OCI-LY7 (cell line): ENCODE data around the gene DZIP1L. TPM values are rescaled to one million over a fixed set of nuclear protein-coding genes. Genes with fewer than 3 reads are reported as not detected.

ENCODE experiments used
- Bru-seq: library from RNA; stranded (reverse); fragments of 400-500 nt; gene quantifications from one replicate; lab custom pipeline; 2021; lab: Mats Ljungman, UMichigan
- BruChase-seq, 2 experiments: library from RNA; stranded (reverse); fragments of 400-500 nt; gene quantifications; one replicate each; lab custom pipeline; 2021; lab: Mats Ljungman, UMichigan
- BruUV-seq: library from RNA; stranded (reverse); fragments of 400-500 nt; replicated peaks from 2 replicates; lab custom pipeline; 2021; lab: Mats Ljungman, UMichigan
- CTCF ChIA-PET: fragments of 300-600 bp; sonication (Branson Sonifier 250); formaldehyde crosslinking; loops from one replicate; lab custom pipeline; 2022; ENCODE audit warnings: antibody characterized with exemption; ENCODE audit not compliant: unreplicated experiment; lab: Charles Lee
- POLR2A ChIA-PET: fragments of 300-600 bp; sonication (Branson Sonifier 250); formaldehyde crosslinking; loops from one replicate; lab custom pipeline; 2022; ENCODE audit warnings: antibody characterized with exemption; lab: Charles Lee
- DNase-seq: peaks from one replicate; pipeline ENCODE4 v3.0.0-alpha.2; 2015; ENCODE audit warnings: low spot score
- H2AFZ ChIP-seq: fragments of 200-600 bp; sonication (generic), shearing (Covaris generic); 2 replicates; pipeline ENCODE4 v1.6.1; 2014; ENCODE audit warnings: mild to moderate bottlenecking, antibody characterized with exemption, low read length, moderate library complexity
- H3K27ac ChIP-seq: fragments of 200-600 bp; sonication (generic); 2 replicates; pipeline ENCODE4 v1.5.1; 2014; ENCODE audit warnings: mixed run types, low read depth, mild to moderate bottlenecking, moderate library complexity, low read length, inconsistent platforms; ENCODE audit not compliant: poor library complexity, severe bottlenecking
- H3K36me3 ChIP-seq: fragments of 200-600 bp; sonication (generic); 2 replicates; pipeline ENCODE4 v1.6.1; 2014; ENCODE audit warnings: mild to moderate bottlenecking, antibody characterized with exemption, low read length, moderate library complexity, mixed read lengths; ENCODE audit not compliant: insufficient read depth
- H3K4me1 ChIP-seq: fragments of 200-600 bp; sonication (generic); 2 replicates; pipeline ENCODE4 v1.5.1; 2014; ENCODE audit warnings: mild to moderate bottlenecking, low read length; ENCODE audit not compliant: insufficient read depth, poor library complexity, severe bottlenecking
- H3K4me2 ChIP-seq: fragments of 200-600 bp; sonication (generic); 2 replicates; pipeline ENCODE4 v1.6.1; 2014; ENCODE audit warnings: mild to moderate bottlenecking, low read length
- H3K4me3 ChIP-seq: fragments of 200-600 bp; sonication (generic); 2 replicates; pipeline ENCODE4 v1.5.1; 2014; ENCODE audit warnings: mild to moderate bottlenecking, low read depth, low read length; ENCODE audit not compliant: poor library complexity, severe bottlenecking
- H3K79me2 ChIP-seq: fragments of 200-600 bp; sonication (generic); 2 replicates; pipeline ENCODE4 v1.6.1; 2016; ENCODE audit warnings: low read depth, mild to moderate bottlenecking, low read length, moderate library complexity, mixed read lengths; ENCODE audit not compliant: insufficient read depth
- H3K9me2 ChIP-seq: fragments of 200-600 bp; sonication (generic); 2 replicates; pipeline ENCODE4 v1.6.1; 2016; ENCODE audit warnings: mild to moderate bottlenecking, low read length, mixed read lengths; ENCODE audit not compliant: insufficient read depth
- H3K9me3 ChIP-seq: fragments of 200-600 bp; sonication (generic); 2 replicates; pipeline ENCODE4 v1.6.1; 2014; ENCODE audit warnings: mild to moderate bottlenecking, mixed run types, low read length, mixed read lengths
- H4K20me1 ChIP-seq: fragments of 200-600 bp; sonication (generic); 2 replicates; pipeline ENCODE4 v1.6.1; 2014; ENCODE audit warnings: mild to moderate bottlenecking, antibody characterized with exemption, low read length, moderate library complexity, mixed read lengths; ENCODE audit not compliant: insufficient read depth
- CTCF ChIP-seq: fragments of 200-600 bp; sonication (generic); conservative IDR thresholded peaks from 2 replicates; pipeline ENCODE4 v1.5.1; 2014; ENCODE audit warnings: mild to moderate bottlenecking, antibody characterized with exemption, low read length, moderate library complexity, mixed read lengths
- EZH2phosphoT487 ChIP-seq: fragments of 200-600 bp; sonication (generic); IDR thresholded peaks from 2 replicates; pipeline ENCODE4 v1.6.1; 2018; ENCODE audit warnings: low read depth, borderline replicate concordance, mild to moderate bottlenecking, mixed run types, antibody characterized with exemption, low read length, moderate library complexity, mixed read lengths
- intact Hi-C: fragments of 100-400 bp; cut with micrococcal nuclease; formaldehyde crosslinking; loops from one replicate; pipeline ENCODE4 v1.10.0; 2022; ENCODE audit not compliant: unreplicated experiment
- long read RNA-seq: library from polyadenylated mRNA; stranded (forward); transcript quantifications from one replicate; pipeline ENCODE4 v2.0.0, GENCODE V29; 2022
- total RNA-seq, 2 experiments: library from RNA; depleted of rRNA in 1 of 2; stranded (reverse); fragments of >200 nt in 1 of 2; shearing (Covaris generic) in 1 of 2; gene quantifications; 2 replicates each; pipeline ENCODE4 v1.2.3, GENCODE V29; 2014 to 2022

DZIP1L gene
- not detected in 2 replicates for total RNA-seq (2014; rRNA removed; shearing (Covaris generic))
- total RNA-seq (2022) = not detected in 2 replicates
- percentile 3 among the genes with signal in this experiment for Bru-seq, nascent RNA
- BruChase-seq, experiment 1, labeled RNA remaining after a 6-hour chase = not detected
- BruChase-seq, experiment 2, labeled RNA remaining after a 2-hour chase = percentile 3 among the genes with signal in this experiment
- long read RNA-seq = 0 reads

- BruUV-seq = no TSS peak
- H3K4me3 ChIP-seq = no peak within 1 kb of the TSS
These were observed at the start of gene DZIP1L for GRCh38 chr3:138114988-138115971. DZIP1L (minus strand) TSS chr3:138115608; CDS start chr3:138103971, 11,637 bp downstream.

GRCh38 chr3:138165061-138165460 is 49.7 kb upstream of the DZIP1L start:
- intact Hi-C loops = no loop called here

More at GRCh38 chr3:138114988-138115971, at the start of gene DZIP1L:
- Histone ChIP-seq H3K79me2 (no peaks in the 10 kb centered on the region), H4K20me1 (no peaks in the 10 kb centered on the region), H2AFZ (no peak within 1 kb of the TSS), H3K9me2 (no peaks in the 10 kb centered on the region), H3K4me2 (peak within 1 kb of the TSS; percentile 12; the same call in 1 of the 2 replicates), H3K27ac (no peak within 1 kb of the TSS), H3K9me3 (no peaks in the 10 kb centered on the region), H3K36me3 (no peaks in the 10 kb centered on the region), H3K4me1 (no peaks in the 10 kb centered on the region)
- no peak for DNase-seq
- intact Hi-C loops = no loop called here
- ChIA-PET POLR2A (interaction anchor here (0.5 kb wide), 1 partner anchor 760 kb away, joined by 5 read pairs; no protein-coding TSS in a partner anchor), CTCF (no interaction called here)
- TF ChIP-seq CTCF = no peak
- TF ChIP-seq EZH2phosphoT487 = no peak

More at GRCh38 chr3:138165061-138165460, 49.7 kb upstream of the DZIP1L start:
- Histone ChIP-seq H3K36me3 (peaks cover 92% of the 10 kb centered on the region), H3K4me1 (no peaks in the 10 kb centered on the region), H3K27ac (no peak overlapping the region), H3K4me2 (no peak overlapping the region), H3K9me3 (no peaks in the 10 kb centered on the region), H2AFZ (no peak overlapping the region), H4K20me1 (no peaks in the 10 kb centered on the region), H3K79me2 (no peaks in the 10 kb centered on the region), H3K4me3 (no peak overlapping the region), H3K9me2 (no peaks in the 10 kb centered on the region)
- POLR2A ChIA-PET = no interaction called here
- no peak for DNase-seq
- CTCF ChIA-PET = no interaction called here
- BruUV-seq = no TSS peak
- TF ChIP-seq CTCF (no peak), EZH2phosphoT487 (no peak)
